Measurements from ENCODE around the gene BASP1. TPM values are rescaled to one million over a fixed set of nuclear protein-coding genes. Genes with fewer than 3 reads are reported as not detected.
"Not testable (repeated sequence)": the region's sequence is repeated elsewhere in the genome, so short reads cannot be mapped to it uniquely, and the experiment has no call there.

BASP1 gene
- polyA plus RNA-seq, 1 donor: 19.4 TPM

- no peak for DNase-seq
These were observed 6.1 kb downstream of the BASP1 start for GRCh38 chr5:17223367-17224185.

- DNase-seq: no peak
These were observed 7.6 kb downstream of the BASP1 start for GRCh38 chr5:17224858-17225511.

GRCh38 chr5:17225520-17225919 is 8.1 kb downstream of the BASP1 start:
- DNase-seq: no peak

GRCh38 chr5:17227868-17228267 is 10.4 kb downstream of the BASP1 start:
- no peak for DNase-seq

- peak; percentile 55 for DNase-seq
These were observed 11.4 kb downstream of the BASP1 start for GRCh38 chr5:17228821-17229291.

GRCh38 chr5:17229313-17229712 is 11.9 kb downstream of the BASP1 start:
- no peak for DNase-seq

GRCh38 chr5:17230191-17230590 is 12.8 kb downstream of the BASP1 start:
- DNase-seq: no peak

GRCh38 chr5:17230808-17231525 is 13.5 kb downstream of the BASP1 start:
- no peak for DNase-seq

- no peak for DNase-seq
These were observed 15.0 kb downstream of the BASP1 start for GRCh38 chr5:17232405-17232804.

GRCh38 chr5:17233488-17233887 is 16.1 kb downstream of the BASP1 start:
- no peak for DNase-seq

- DNase-seq: no peak
These were observed 16.9 kb downstream of the BASP1 start for GRCh38 chr5:17234374-17234773.

GRCh38 chr5:17235731-17236330 is 18.4 kb downstream of the BASP1 start:
- DNase-seq: no peak

GRCh38 chr5:17238521-17239041 is 21.1 kb downstream of the BASP1 start:
- DNase-seq: no peak

GRCh38 chr5:17239953-17240352 is 22.5 kb downstream of the BASP1 start:
- DNase-seq: no peak

- DNase-seq: no peak
These were observed 23.1 kb downstream of the BASP1 start for GRCh38 chr5:17240487-17240886.

GRCh38 chr5:17241635-17242034 is 24.2 kb downstream of the BASP1 start:
- DNase-seq: no peak

GRCh38 chr5:17243287-17244063 is 26.0 kb downstream of the BASP1 start:
- no peak for DNase-seq

- DNase-seq: no peak
These were observed 31.7 kb downstream of the BASP1 start for GRCh38 chr5:17249029-17249634.

GRCh38 chr5:17249841-17250240 is 32.4 kb downstream of the BASP1 start:
- not testable (repeated sequence) for DNase-seq

GRCh38 chr5:17252543-17252942 is 35.1 kb downstream of the BASP1 start:
- no peak for DNase-seq

GRCh38 chr5:17255471-17256021 is 38.1 kb downstream of the BASP1 start:
- DNase-seq: no peak
